ENCODE results near the gene SLC6A2. TPM values are rescaled to one million over a fixed set of nuclear protein-coding genes. Genes with fewer than 3 reads are reported as not detected.

The SLC6A2 gene
- total RNA-seq, 4 donors from 2014 or later: 0.51 to 2.1 (median 1.0) TPM; not detected in 1

DNA sequence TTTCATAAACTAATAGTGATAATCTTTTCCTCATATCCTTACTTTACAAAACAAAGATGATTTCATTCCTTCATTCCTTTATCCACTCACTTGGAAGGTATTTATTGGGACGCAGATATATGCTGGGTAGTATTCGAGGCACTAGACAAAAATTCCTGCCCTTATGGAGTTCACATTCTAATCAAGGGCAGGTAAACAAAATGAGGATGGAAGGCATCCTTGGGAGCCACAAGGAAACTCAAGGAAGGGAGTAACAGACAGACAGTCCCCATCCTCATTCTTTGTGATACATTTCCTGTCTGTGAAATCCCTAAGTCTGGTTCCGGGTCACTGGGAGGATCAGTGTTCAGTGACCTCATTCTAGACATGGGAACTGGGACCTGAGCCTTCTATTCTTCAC is 45.2 kb downstream of the SLC6A2 start:
- no peaks in the 10 kb centered on the region for H3K36me3 ChIP-seq
- TF ChIP-seq, protein P1, sequence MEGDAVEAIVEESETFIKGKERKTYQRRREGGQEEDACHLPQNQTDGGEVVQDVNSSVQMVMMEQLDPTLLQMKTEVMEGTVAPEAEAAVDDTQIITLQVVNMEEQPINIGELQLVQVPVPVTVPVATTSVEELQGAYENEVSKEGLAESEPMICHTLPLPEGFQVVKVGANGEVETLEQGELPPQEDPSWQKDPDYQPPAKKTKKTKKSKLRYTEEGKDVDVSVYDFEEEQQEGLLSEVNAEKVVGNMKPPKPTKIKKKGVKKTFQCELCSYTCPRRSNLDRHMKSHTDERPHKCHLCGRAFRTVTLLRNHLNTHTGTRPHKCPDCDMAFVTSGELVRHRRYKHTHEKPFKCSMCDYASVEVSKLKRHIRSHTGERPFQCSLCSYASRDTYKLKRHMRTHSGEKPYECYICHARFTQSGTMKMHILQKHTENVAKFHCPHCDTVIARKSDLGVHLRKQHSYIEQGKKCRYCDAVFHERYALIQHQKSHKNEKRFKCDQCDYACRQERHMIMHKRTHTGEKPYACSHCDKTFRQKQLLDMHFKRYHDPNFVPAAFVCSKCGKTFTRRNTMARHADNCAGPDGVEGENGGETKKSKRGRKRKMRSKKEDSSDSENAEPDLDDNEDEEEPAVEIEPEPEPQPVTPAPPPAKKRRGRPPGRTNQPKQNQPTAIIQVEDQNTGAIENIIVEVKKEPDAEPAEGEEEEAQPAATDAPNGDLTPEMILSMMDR (IDR thresholded peaks at IDR 0.05): no peak
- no peak for TF ChIP-seq POLR2A (IDR thresholded peaks at IDR 0.05)
- intact Hi-C loops (cut with DNase I; ENCODE audit: low total_unique reads): loop anchor here (10.0 kb wide), 1 partner anchor 236 kb away; no protein-coding TSS in a partner anchor
- DNase-seq: no peak
- no peaks in the 10 kb centered on the region for H3K27me3 ChIP-seq
- H3K9me3 ChIP-seq: no peaks in the 10 kb centered on the region
- H3K4me3 ChIP-seq: no peak overlapping the region
- no peaks in the 10 kb centered on the region for H3K4me1 ChIP-seq
- H3K27ac ChIP-seq: no peak overlapping the region

DNA sequence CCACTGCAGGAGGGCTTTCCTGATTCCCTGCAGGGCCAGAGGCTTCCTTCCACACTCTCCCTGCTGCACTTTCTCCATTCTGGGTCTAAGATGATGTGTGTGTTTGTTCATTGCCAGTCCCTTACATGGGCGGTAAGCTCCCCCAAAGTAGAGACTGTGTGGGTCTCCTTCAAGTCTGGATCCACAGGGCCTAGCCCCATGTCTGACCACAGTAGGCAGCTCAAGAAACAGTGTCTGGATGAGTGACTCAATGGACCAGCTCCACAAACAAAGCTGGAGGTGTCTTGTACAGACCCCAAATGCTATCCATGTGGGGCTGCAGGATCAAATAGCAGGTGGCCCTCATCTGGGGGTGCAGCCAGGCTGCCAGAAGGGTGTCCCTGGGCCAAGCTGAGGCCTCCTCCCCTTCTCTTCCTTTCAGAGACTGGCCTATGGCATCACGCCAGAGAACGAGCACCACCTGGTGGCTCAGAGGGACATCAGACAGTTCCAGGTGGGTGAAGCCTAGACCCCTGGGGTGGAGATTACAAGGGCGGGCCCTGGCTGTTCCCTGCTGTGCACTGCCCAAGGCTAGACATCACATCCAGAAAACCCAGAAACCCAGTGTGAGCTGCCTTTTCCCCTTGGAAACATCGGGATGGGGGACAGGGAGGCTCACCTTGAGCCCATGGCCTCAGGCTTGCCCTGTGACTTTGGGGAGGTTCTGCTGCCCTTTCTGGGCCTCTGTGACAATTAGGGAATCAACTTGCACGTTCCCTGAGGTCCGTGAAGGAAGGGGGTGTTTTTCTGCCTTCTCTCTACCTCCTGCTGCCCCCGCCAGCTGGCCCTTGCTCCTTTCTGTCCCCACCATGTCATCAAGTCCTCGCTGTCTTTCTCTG is 45.9 kb downstream of the SLC6A2 start:
- Histone ChIP-seq H3K4me3 (no peak overlapping the region), H3K4me1 (no peaks in the 10 kb centered on the region), H3K27me3 (no peaks in the 10 kb centered on the region), H3K9me3 (no peaks in the 10 kb centered on the region), H3K36me3 (no peaks in the 10 kb centered on the region), H3K27ac (no peak overlapping the region)
- peak; percentile 31 to 37 for DNase-seq
- TF ChIP-seq, protein P1 (IDR thresholded peaks at IDR 0.05): peak; percentile 29 to 47 (median 36)
- no peak for TF ChIP-seq POLR2A (IDR thresholded peaks at IDR 0.05)
- intact Hi-C loops (cut with DNase I; ENCODE audit: low total_unique reads): loop anchor here (10.0 kb wide), 1 partner anchor 237 kb away; no protein-coding TSS in a partner anchor

DNA sequence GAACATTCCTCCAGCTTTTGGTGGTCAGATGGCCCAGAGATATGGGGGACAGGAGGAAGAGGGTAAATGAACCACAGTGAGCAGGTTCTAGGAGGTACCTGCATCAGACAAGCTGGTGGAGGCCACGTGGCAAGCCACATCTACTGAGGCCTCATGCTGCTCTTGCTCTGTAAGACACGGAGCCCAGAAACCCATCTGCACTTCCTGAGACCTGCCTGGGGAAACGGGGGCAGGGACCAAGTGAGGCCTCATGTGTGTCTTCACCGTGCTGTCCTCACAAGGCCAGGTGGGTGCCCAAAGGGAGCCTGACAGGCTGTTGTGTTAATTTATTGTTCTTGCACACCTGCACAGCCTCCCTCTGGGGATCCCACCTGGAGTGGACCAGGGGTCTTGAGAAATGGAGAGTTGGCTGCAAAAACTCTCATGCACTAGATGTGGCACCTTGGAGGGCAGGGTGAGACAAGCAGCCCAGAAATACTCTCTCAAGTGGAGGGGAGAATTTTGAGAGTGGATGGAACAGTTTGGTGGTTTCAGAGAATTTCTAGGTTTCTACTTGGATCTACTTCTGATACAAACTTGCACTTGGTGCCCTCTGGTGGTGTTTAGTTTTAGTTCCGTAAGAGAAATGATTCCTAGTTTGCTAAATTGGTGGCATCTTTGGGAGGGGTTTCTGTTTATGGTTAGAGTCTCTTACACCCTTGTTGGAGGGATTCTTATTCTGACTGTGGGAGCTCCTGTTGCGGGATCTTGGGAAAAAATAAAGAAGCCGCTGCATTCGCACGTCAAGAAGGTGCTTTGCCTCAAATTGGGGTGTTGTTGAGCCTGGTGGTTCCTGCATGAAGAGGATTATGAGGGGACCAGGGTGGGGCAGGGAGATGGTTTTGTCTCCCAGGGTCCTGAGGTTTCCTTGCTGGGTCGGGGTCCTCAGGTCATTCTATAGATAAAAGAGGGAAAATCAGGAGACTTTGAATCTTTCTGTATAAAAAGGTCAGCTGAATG is 47.5 kb downstream of the SLC6A2 start:
- no peak for DNase-seq
- no peaks in the 10 kb centered on the region for H3K27me3 ChIP-seq
- no peak overlapping the region for H3K4me3 ChIP-seq
- no peak overlapping the region for H3K27ac ChIP-seq
- no peak for TF ChIP-seq POLR2A (IDR thresholded peaks at IDR 0.05)
- TF ChIP-seq, protein P1 (IDR thresholded peaks at IDR 0.05): peak; percentile 14 to 47 (median 38)
- H3K9me3 ChIP-seq: no peaks in the 10 kb centered on the region
- no peaks in the 10 kb centered on the region for H3K4me1 ChIP-seq
- intact Hi-C loops (cut with DNase I; ENCODE audit: low total_unique reads): loop anchor here (10.0 kb wide), 1 partner anchor 239 kb away; no protein-coding TSS in a partner anchor
- H3K36me3 ChIP-seq: no peaks in the 10 kb centered on the region

DNA sequence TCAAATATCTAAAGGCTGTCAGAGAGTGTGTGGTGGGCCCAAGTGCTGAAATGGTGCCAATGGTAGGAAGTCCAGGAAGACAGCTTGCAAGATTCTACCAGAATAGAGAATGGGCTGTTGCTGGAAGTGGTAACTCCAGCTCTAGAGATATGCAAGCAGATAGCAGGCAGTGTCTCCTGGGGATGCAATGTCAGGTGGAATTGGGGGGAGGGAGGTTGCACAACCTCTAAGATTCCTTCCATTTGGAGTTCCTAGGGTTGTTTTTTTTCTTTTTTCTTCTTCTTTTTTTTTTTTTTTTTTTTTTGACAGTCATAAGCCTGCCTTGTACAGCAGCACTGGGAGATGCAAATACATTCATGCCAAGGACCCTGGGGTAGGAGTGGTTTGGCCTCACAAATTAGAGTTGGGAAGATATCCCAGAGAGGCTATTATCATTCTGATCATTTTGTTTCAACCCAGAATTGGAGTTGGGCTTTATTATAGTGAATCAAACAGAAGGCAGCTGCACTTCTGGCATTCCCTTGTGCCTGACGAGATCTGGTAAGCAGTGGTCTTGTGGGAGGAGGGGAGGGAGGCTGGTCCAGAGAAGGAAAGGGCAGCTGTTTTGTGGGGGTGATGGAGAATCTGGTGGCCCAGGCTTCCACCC is 51.1 kb downstream of the SLC6A2 start:
- no peak overlapping the region for H3K4me3 ChIP-seq
- no peak for DNase-seq
- H3K9me3 ChIP-seq: no peaks in the 10 kb centered on the region
- no peak overlapping the region for H3K27ac ChIP-seq
- intact Hi-C loops (cut with DNase I; ENCODE audit: low total_unique reads): loop anchor here (10.0 kb wide), 1 partner anchor 242 kb away; no protein-coding TSS in a partner anchor
- TF ChIP-seq, protein P1 (IDR thresholded peaks at IDR 0.05): no peak
- no peak for TF ChIP-seq POLR2A (IDR thresholded peaks at IDR 0.05)
- no peaks in the 10 kb centered on the region for H3K27me3 ChIP-seq
- no peaks in the 10 kb centered on the region for H3K36me3 ChIP-seq
- no peaks in the 10 kb centered on the region for H3K4me1 ChIP-seq

Measured in uterus (tissue), 4 donors.